GM12892 (cell line): ENCODE results near the gene DLL3.

Experiments used
- POLR2A ChIP-seq: IDR thresholded peaks from 2 replicates; pipeline ENCODE4 v1.6.1; 2011; ENCODE audit warnings: low read depth, low read length, control low read depth
- POLR2AphosphoS5 ChIP-seq: IDR thresholded peaks from 2 replicates; pipeline ENCODE4 v1.6.1; 2011; ENCODE audit warnings: low read depth, low read length, control low read depth
- TAF1 ChIP-seq: IDR thresholded peaks from 2 replicates; pipeline ENCODE4 v1.6.1; 2011; ENCODE audit warnings: low read depth, mild to moderate bottlenecking, control low read depth, low read length, borderline replicate concordance

DNA sequence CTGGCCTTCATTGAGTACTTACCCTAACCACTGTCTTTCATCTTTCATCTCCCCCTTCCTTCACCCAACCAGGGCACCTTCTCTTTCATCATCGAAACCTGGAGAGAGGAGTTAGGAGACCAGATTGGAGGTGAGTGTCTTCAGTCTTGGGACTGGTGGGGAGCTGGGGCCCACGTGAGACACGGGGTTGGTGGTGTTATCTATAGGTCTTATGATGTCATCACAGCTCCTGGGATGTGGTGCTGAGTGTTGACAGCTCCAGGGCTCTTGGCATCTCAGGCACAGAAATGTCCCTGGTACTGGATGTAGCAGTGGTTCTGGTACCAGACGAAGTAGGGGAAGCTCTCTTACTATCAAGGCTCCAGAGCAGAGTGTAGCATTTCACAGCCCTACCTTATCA lies 1.8 kb downstream of the DLL3 start:
- TF ChIP-seq POLR2A (no peak), POLR2AphosphoS5 (no peak), TAF1 (no peak)
